GM12878 (cell line): Measurements from ENCODE around the gene SVEP1. TPM values are rescaled to one million over a fixed set of nuclear protein-coding genes. Genes with fewer than 3 reads are reported as not detected.
A peak's percentile ranks its signal among the peaks of the same experiment; 100 is the strongest.

Source experiments
- ATAC-seq: fragments of 200-7000 bp; cut with Tn5 transposase; 3 replicates; pipeline ENCODE4 v1.9.1; 2020; ENCODE audit warnings: mild to moderate bottlenecking, moderate library complexity
- BruUV-seq: library from RNA; stranded (reverse); fragments of 400-500 nt; replicated peaks from 2 replicates; lab custom pipeline; 2021; lab: Mats Ljungman, UMichigan
- CTCF ChIA-PET: fragments of 300-600 bp; sonication (Branson Sonifier 250); formaldehyde crosslinking; extraction: SDS; loops from one replicate; lab custom pipeline; 2021; ENCODE audit warnings: inconsistent platforms; lab: Yijun Ruan, JAX
- POLR2A ChIA-PET: fragments of 350-600 bp; formaldehyde crosslinking; extraction: SDS; loops from one replicate; lab custom pipeline; 2021; ENCODE audit warnings: inconsistent platforms; lab: Charles Lee
- RAD21 ChIA-PET: fragments of 300-600 bp; sonication (Branson Sonifier 250); formaldehyde crosslinking; loops from one replicate; lab custom pipeline; 2023; ENCODE audit warnings: antibody characterized with exemption; ENCODE audit not compliant: unreplicated experiment; lab: Charles Lee
- SMC1A ChIA-PET: fragments of 300-600 bp; sonication (Branson Sonifier 250); formaldehyde crosslinking; loops from one replicate; lab custom pipeline; 2023; ENCODE audit not compliant: unreplicated experiment, uncharacterized antibody; lab: Charles Lee
- DNase-seq: peaks from one replicate; pipeline ENCODE4 v3.0.0-alpha.2; 2011; ENCODE audit warnings: low read depth, low spot score
- FAIRE-seq: peaks from 3 replicates; lab custom pipeline; 2011; peaks lifted over from hg19 to GRCh38; lab: Jason Lieb, UNC
- H2AFZ ChIP-seq: 2 replicates; pipeline ENCODE4 v1.6.0; 2011; ENCODE audit warnings: low read depth, low read length, control low read depth; ENCODE audit not compliant: control insufficient read depth
- H3K27ac ChIP-seq: 2 replicates; pipeline ENCODE4 v1.5.1; 2011; ENCODE audit warnings: control low read depth; ENCODE audit not compliant: control insufficient read depth, insufficient read depth
- H3K27me3 ChIP-seq, 2 experiments: replicated peaks in 1 of 2; 2 replicates each; pipeline versions ENCODE4 v1.6.0 to v1.6.1; 2011; ENCODE audit warnings: low read length in 1 of 2; ENCODE audit not compliant: control insufficient read depth in 2 of 2, insufficient read depth in 2 of 2
- H3K36me3 ChIP-seq, 2 experiments: 2 replicates each; pipeline ENCODE4 v1.5.1; 2011; ENCODE audit warnings: low read length in 1 of 2; ENCODE audit not compliant: control insufficient read depth in 2 of 2, insufficient read depth in 2 of 2
- H3K4me1 ChIP-seq: 2 replicates; pipeline ENCODE4 v1.6.1; 2011; ENCODE audit warnings: mild to moderate bottlenecking, low read length, moderate library complexity, mixed read lengths; ENCODE audit not compliant: control insufficient read depth, insufficient read depth
- H3K4me2 ChIP-seq: 2 replicates; pipeline ENCODE4 v1.6.0; 2011; ENCODE audit warnings: control low read depth; ENCODE audit not compliant: control insufficient read depth, insufficient read depth
- H3K4me3 ChIP-seq: fragments of 200-600 bp; sonication (generic); 2 replicates; pipeline ENCODE4 v1.5.1; 2016
- H3K79me2 ChIP-seq: 2 replicates; pipeline ENCODE4 v1.6.0; 2011; ENCODE audit warnings: low read length; ENCODE audit not compliant: control insufficient read depth, insufficient read depth
- H3K9ac ChIP-seq: 2 replicates; pipeline ENCODE4 v1.8.0; 2011; ENCODE audit warnings: low read length, control low read depth, mixed read lengths; ENCODE audit not compliant: control insufficient read depth, insufficient read depth
- H3K9me3 ChIP-seq: replicated peaks from 3 replicates; pipeline ENCODE4 v1.5.1; 2011; ENCODE audit warnings: mild to moderate bottlenecking, low read length; ENCODE audit not compliant: control insufficient read depth, insufficient read depth
- H4K20me1 ChIP-seq: 2 replicates; pipeline ENCODE4 v1.6.0; 2011; ENCODE audit not compliant: control insufficient read depth, insufficient read depth
- ASH2L ChIP-seq: fragments of 300-600, 200-600 bp; sonication (generic); IDR thresholded peaks from 2 replicates; pipeline ENCODE4 v1.6.1; 2017; ENCODE audit warnings: low read depth, mild to moderate bottlenecking, borderline replicate concordance
- RAD21 ChIP-seq: IDR thresholded peaks from 2 replicates; pipeline ENCODE4 v1.6.1; 2011; ENCODE audit warnings: mild to moderate bottlenecking, low read depth, low read length, moderate library complexity; ENCODE audit not compliant: insufficient read depth
- RB1 ChIP-seq: fragments of 450-650 bp; formaldehyde crosslinking; IDR thresholded peaks from 2 replicates; pipeline ENCODE4 v1.6.1; 2017; ENCODE audit warnings: mild to moderate bottlenecking, borderline replicate concordance
- RELA ChIP-seq: fragments of 450-650 bp; IDR thresholded peaks from 2 replicates; pipeline ENCODE4 v1.8.0; 2014; ENCODE audit warnings: borderline replicate concordance; ENCODE audit not compliant: partially characterized antibody
- SMC3 ChIP-seq: IDR thresholded peaks from 2 replicates; pipeline ENCODE4 v1.6.1; 2011; ENCODE audit warnings: low read length, improper control_type of control experiment, borderline replicate concordance
- WGBS: methylation state at CpG from one replicate; pipeline ENCODE4 v1.1.6; 2016; ENCODE audit warnings: low lambda C conversion rate; ENCODE audit not compliant: insufficient replicate concordance, insufficient coverage; ENCODE audit errors: missing lambda C conversion rate; 5-methylcytosine and 5-hydroxymethylcytosine counted together
- in situ Hi-C: fragments of 300-500 bp; cut with MboI; formaldehyde crosslinking; loops from 9 replicates; pipeline ENCODE4 v1.14.3; 2018; ENCODE audit warnings: mixed read lengths
- intact Hi-C: fragments of 100-400 bp; cut with micrococcal nuclease; formaldehyde crosslinking; loops from one replicate; pipeline ENCODE4 v1.14.2; 2022; ENCODE audit not compliant: unreplicated experiment
- polyA plus RNA-seq, 11 experiments: library from polyadenylated mRNA; depleted of rRNA in 4 of 11; unstranded in 6 of 11; stranded (reverse) in 5 of 11; fragments of >200 nt; fragmentation: Nextera tagmentation in 4 of 11; fragmentation: Illumina TruSeq in 1 of 11; extraction: Ambion mirVana in 4 of 11; extraction: Trizol in 1 of 11; gene quantifications; 1 replicate in 1 of 11; 2 replicates in 10 of 11; pipeline versions ENCODE4 v1.2.1 to v1.2.3, GENCODE V29; 2011 to 2016; ENCODE audit warnings: inconsistent platforms in 2 of 11, missing spikeins in 2 of 11, low read depth in 1 of 11
- total RNA-seq, 4 experiments: library from RNA; depleted of rRNA in 3 of 4; stranded (reverse); fragments of >200 nt in 3 of 4; fragmentation: Illumina TruSeq in 1 of 4; extraction: Trizol in 1 of 4; gene quantifications; 2 replicates each; pipeline versions ENCODE4 v1.2.1 to v1.2.3, GENCODE V29; 2013 to 2021
- TF ChIP-seq, protein P1 (sequence below), 3 experiments: IDR thresholded peaks in 2 of 3; conservative IDR thresholded peaks in 1 of 3; 2 replicates each; pipeline ENCODE4 v1.5.1; 2011; ENCODE audit warnings: low read depth in 3 of 3, low read length in 3 of 3, mild to moderate bottlenecking in 3 of 3, control low read depth in 2 of 3, moderate library complexity in 2 of 3, inconsistent platforms in 1 of 3, mixed read lengths in 1 of 3; ENCODE audit not compliant: control insufficient read depth in 2 of 3, insufficient read depth in 1 of 3; ENCODE audit errors: extremely low read depth in 1 of 3
- TF ChIP-seq, protein P2 (sequence below): fragments of 450-650 bp; IDR thresholded peaks from 2 replicates; pipeline ENCODE4 v1.6.1; 2018; ENCODE audit warnings: borderline replicate concordance, mild to moderate bottlenecking; ENCODE audit not compliant: partially characterized antibody
- TF ChIP-seq, protein P3 (sequence below): IDR thresholded peaks from 2 replicates; pipeline ENCODE4 v1.6.1; 2011; ENCODE audit warnings: borderline replicate concordance, low read depth, mild to moderate bottlenecking, moderate library complexity, low read length; ENCODE audit not compliant: insufficient read depth, poor library complexity, severe bottlenecking

Gene SVEP1
- total and polyA plus RNA-seq, 10 of the 15 experiments (the other 5 are each of a cell fraction or from before 2014, with no cell fraction given), result under 0.01 to 0.05 (median 0.01) TPM; not detected in 5

DNA sequence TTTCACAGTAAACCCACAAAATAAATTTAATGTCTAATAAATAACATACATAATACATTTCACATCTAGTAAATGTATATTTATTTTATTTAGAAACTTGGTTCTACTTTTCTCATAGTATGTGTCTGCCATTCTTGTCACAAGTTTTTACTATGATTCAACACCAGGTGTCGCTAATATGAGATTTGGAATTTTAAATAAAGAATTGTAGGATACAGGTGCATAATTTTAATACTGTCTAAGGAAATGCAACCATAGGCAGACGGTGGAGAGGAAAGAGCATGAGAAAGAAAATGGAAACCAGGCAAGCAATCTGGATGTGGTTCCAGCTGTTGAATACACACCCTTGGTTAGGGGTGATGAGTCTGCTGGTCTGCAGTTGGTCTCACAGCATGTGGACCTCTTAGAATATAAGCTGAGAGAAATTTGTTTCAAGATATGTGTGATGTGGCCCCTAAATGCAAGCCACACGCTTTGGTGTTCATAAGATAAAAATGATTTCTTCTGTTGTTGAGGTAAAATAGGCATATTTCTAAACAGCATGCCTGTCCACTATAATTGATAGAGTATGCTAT lies 127.2 kb downstream of the SVEP1 start:
- in situ Hi-C loops, result loop anchor here (5.0 kb wide), 1 partner anchor 170 kb away; no protein-coding TSS in a partner anchor

More for the DNA sequence above, 127.2 kb downstream of the SVEP1 start:
- H4K20me1 ChIP-seq, result no peaks in the 10 kb centered on the region
- ChIA-PET RAD21 (no interaction called here), SMC1A (no interaction called here)
- no peak; the same call in 2 of the 3 replicates for ATAC-seq
- no peaks in the 10 kb centered on the region for H3K4me1 ChIP-seq
- TF ChIP-seq RELA (no peak), RAD21 (peak; percentile 18; the same call in 1 of the 2 replicates), ASH2L (no peak), SMC3 (peak; percentile 41; the same call in 1 of the 2 replicates), RB1 (no peak)
- TF ChIP-seq, protein P1, sequence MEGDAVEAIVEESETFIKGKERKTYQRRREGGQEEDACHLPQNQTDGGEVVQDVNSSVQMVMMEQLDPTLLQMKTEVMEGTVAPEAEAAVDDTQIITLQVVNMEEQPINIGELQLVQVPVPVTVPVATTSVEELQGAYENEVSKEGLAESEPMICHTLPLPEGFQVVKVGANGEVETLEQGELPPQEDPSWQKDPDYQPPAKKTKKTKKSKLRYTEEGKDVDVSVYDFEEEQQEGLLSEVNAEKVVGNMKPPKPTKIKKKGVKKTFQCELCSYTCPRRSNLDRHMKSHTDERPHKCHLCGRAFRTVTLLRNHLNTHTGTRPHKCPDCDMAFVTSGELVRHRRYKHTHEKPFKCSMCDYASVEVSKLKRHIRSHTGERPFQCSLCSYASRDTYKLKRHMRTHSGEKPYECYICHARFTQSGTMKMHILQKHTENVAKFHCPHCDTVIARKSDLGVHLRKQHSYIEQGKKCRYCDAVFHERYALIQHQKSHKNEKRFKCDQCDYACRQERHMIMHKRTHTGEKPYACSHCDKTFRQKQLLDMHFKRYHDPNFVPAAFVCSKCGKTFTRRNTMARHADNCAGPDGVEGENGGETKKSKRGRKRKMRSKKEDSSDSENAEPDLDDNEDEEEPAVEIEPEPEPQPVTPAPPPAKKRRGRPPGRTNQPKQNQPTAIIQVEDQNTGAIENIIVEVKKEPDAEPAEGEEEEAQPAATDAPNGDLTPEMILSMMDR (IDR thresholded peaks at IDR 0.05 in 2 of 3, conservative IDR thresholded peaks at IDR 0.05 in 1 of 3; ENCODE audit: control insufficient read depth in 2 of 3, extremely low read depth in 1 of 3, insufficient read depth in 1 of 3, low read depth in 3 of 3, low read length in 3 of 3), result peak in 2 of 3 experiments; percentile 34 to 47; a peak in 3 of 6 replicates
- TF ChIP-seq, protein P2, sequence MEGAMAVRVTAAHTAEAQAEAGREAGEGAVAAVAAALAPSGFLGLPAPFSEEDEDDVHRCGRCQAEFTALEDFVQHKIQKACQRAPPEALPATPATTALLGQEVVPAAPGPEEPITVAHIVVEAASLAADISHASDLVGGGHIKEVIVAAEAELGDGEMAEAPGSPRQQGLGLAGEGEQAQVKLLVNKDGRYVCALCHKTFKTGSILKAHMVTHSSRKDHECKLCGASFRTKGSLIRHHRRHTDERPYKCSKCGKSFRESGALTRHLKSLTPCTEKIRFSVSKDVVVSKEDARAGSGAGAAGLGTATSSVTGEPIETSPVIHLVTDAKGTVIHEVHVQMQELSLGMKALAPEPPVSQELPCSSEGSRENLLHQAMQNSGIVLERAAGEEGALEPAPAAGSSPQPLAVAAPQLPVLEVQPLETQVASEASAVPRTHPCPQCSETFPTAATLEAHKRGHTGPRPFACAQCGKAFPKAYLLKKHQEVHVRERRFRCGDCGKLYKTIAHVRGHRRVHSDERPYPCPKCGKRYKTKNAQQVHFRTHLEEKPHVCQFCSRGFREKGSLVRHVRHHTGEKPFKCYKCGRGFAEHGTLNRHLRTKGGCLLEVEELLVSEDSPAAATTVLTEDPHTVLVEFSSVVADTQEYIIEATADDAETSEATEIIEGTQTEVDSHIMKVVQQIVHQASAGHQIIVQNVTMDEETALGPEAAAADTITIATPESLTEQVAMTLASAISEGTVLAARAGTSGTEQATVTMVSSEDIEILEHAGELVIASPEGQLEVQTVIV, result no peak
- TF ChIP-seq, protein P3, sequence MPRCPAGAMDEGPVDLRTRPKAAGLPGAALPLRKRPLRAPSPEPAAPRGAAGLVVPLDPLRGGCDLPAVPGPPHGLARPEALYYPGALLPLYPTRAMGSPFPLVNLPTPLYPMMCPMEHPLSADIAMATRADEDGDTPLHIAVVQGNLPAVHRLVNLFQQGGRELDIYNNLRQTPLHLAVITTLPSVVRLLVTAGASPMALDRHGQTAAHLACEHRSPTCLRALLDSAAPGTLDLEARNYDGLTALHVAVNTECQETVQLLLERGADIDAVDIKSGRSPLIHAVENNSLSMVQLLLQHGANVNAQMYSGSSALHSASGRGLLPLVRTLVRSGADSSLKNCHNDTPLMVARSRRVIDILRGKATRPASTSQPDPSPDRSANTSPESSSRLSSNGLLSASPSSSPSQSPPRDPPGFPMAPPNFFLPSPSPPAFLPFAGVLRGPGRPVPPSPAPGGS, result no peak
- TF ChIP-seq, all 136 proteins: peak for 3
- Histone ChIP-seq H3K9ac (no peak overlapping the region), H3K9me3 (no peaks in the 10 kb centered on the region), H3K36me3 (no peaks in the 10 kb centered on the region), H3K27me3 (no peaks in the 10 kb centered on the region), H2AFZ (no peak overlapping the region), H3K4me2 (no peak overlapping the region), H3K27ac (no peak overlapping the region), H3K79me2 (no peaks in the 10 kb centered on the region), H3K4me3 (no peak overlapping the region)
- BruUV-seq, result no TSS peak
- 0% methylated on average over 3 of the region's 3 CpGs for WGBS
- ChIA-PET POLR2A (no interaction called here), CTCF (interaction anchor here (3.2 kb wide), 1 partner anchor 171 kb away, joined by 27 read pairs; no protein-coding TSS in a partner anchor)
- no peak for DNase-seq
- FAIRE-seq, result peak; percentile 38
- intact Hi-C loops, result loop anchor here (1.0 to 10.0 kb wide), 2 partner anchors 171 to 842 kb away; no protein-coding TSS in a partner anchor
